HepG2 (cell line): ENCODE measurements around the gene FOSL2. TPM values are rescaled to one million over a fixed set of nuclear protein-coding genes. Genes with fewer than 3 reads are reported as not detected.

Experiments used
- AGO2 ChIP-seq: fragments of 200-400 bp; formaldehyde crosslinking; optimal IDR thresholded peaks from 2 replicates; pipeline ENCODE3; 2017; ENCODE audit warnings: mild to moderate bottlenecking, low read depth, low read length, moderate library complexity
- BHLHE40 ChIP-seq: IDR thresholded peaks from 2 replicates; pipeline ENCODE4 v1.6.1; 2011; ENCODE audit warnings: low read length, improper control_type of control experiment
- CREM ChIP-seq, 2 experiments: sonication (generic) in 1 of 2; formaldehyde crosslinking in 1 of 2; IDR thresholded peaks; 2 replicates each; pipeline versions ENCODE4 v1.4.0 to v1.6.1; 2016 to 2020; ENCODE audit warnings: antibody characterized with exemption in 1 of 2, mild to moderate bottlenecking in 1 of 2, missing genetic modification reagents in 1 of 2
- EED ChIP-seq: sonication (generic); formaldehyde crosslinking; IDR thresholded peaks from 2 replicates; pipeline ENCODE4 v1.5.0; 2020; ENCODE audit warnings: mild to moderate bottlenecking, missing genetic modification reagents
- ELF3 ChIP-seq: IDR thresholded peaks from 2 replicates; pipeline ENCODE4 v1.6.1; 2016; ENCODE audit warnings: missing genetic modification reagents, missing compliant biosample characterization
- FOXA3 ChIP-seq: IDR thresholded peaks from 2 replicates; pipeline ENCODE4 v1.6.1; 2016; ENCODE audit warnings: missing genetic modification reagents, missing compliant biosample characterization
- KDM3A ChIP-seq: IDR thresholded peaks from 2 replicates; pipeline ENCODE4 v1.6.1; 2018; ENCODE audit warnings: low read depth, missing compliant biosample characterization
- KLF11 ChIP-seq: IDR thresholded peaks from 2 replicates; pipeline ENCODE4 v1.6.1; 2016; ENCODE audit warnings: missing compliant biosample characterization
- LRRFIP1 ChIP-seq: sonication (generic); formaldehyde crosslinking; conservative IDR thresholded peaks from 2 replicates; pipeline ENCODE4 v1.4.0; 2020; ENCODE audit warnings: missing genetic modification reagents
- MED13 ChIP-seq: sonication (generic); formaldehyde crosslinking; IDR thresholded peaks from 2 replicates; pipeline ENCODE4 v1.5.0; 2020; ENCODE audit warnings: missing genetic modification reagents
- RBAK ChIP-seq: sonication (generic); formaldehyde crosslinking; IDR thresholded peaks from 2 replicates; pipeline ENCODE4 v1.5.1; 2020; ENCODE audit warnings: mild to moderate bottlenecking, missing genetic modification reagents
- SIX4 ChIP-seq: sonication (generic); formaldehyde crosslinking; IDR thresholded peaks from 2 replicates; pipeline ENCODE4 v1.4.0; 2020; ENCODE audit warnings: missing genetic modification reagents
- SMAD1 ChIP-seq: sonication (generic); formaldehyde crosslinking; IDR thresholded peaks from 2 replicates; pipeline ENCODE4 v1.4.0; 2020; ENCODE audit warnings: missing genetic modification reagents, low read depth, mild to moderate bottlenecking, borderline replicate concordance
- SP4 ChIP-seq: sonication (generic); formaldehyde crosslinking; IDR thresholded peaks from 2 replicates; pipeline ENCODE4 v1.8.1; 2023; ENCODE audit warnings: mild to moderate bottlenecking, missing genetic modification reagents
- ZBTB2 ChIP-seq: sonication (generic); formaldehyde crosslinking; IDR thresholded peaks from 2 replicates; pipeline ENCODE4 v1.8.0; 2022; ENCODE audit warnings: low read depth, missing genetic modification reagents
- ZNF343 ChIP-seq: sonication (generic); formaldehyde crosslinking; IDR thresholded peaks from 2 replicates; pipeline ENCODE4 v1.4.0; 2020; ENCODE audit warnings: mild to moderate bottlenecking, missing genetic modification reagents
- ZNF615 ChIP-seq: sonication (generic); formaldehyde crosslinking; IDR thresholded peaks from 2 replicates; pipeline ENCODE4 v1.5.0; 2020; ENCODE audit warnings: mild to moderate bottlenecking, missing genetic modification reagents, borderline replicate concordance
- ZNF619 ChIP-seq: sonication (generic); formaldehyde crosslinking; IDR thresholded peaks from 2 replicates; pipeline ENCODE4 v1.4.0; 2020; ENCODE audit warnings: mild to moderate bottlenecking, missing genetic modification reagents
- polyA plus RNA-seq, 8 experiments: library from polyadenylated mRNA; depleted of rRNA in 3 of 8; stranded (reverse) in 7 of 8; unstranded in 1 of 8; fragments of >200 nt; fragmentation: Illumina TruSeq in 4 of 8; extraction: Trizol in 4 of 8; gene quantifications; 2 replicates each; pipeline versions ENCODE4 v1.2.1 to v1.2.3, GENCODE V29; 2011 to 2016; ENCODE audit warnings: low read depth in 4 of 8, missing spikeins in 1 of 8, mixed read lengths in 1 of 8; ENCODE audit not compliant: insufficient read depth in 1 of 8
- total RNA-seq, 5 experiments: library from RNA; depleted of rRNA; stranded (reverse); fragments of >200 nt; fragmentation: Illumina TruSeq; extraction: Trizol; gene quantifications; 2 replicates each; pipeline ENCODE4 v1.2.3, GENCODE V29; 2016; ENCODE audit warnings: low read depth in 1 of 5
- TF ChIP-seq, protein P1 (sequence below): sonication (generic); formaldehyde crosslinking; IDR thresholded peaks from 2 replicates; pipeline ENCODE4 v1.9.0; 2021; ENCODE audit warnings: mild to moderate bottlenecking, missing genetic modification reagents
- TF ChIP-seq, protein P2 (sequence below): sonication (generic); formaldehyde crosslinking; IDR thresholded peaks from 2 replicates; pipeline ENCODE4 v1.4.0; 2020; ENCODE audit warnings: missing genetic modification reagents

Gene FOSL2
- total and polyA plus RNA-seq, 2 of the 13 experiments (the other 11 are each of a cell fraction or from before 2014, with no cell fraction given) = 3.4 to 18.1 TPM

DNA sequence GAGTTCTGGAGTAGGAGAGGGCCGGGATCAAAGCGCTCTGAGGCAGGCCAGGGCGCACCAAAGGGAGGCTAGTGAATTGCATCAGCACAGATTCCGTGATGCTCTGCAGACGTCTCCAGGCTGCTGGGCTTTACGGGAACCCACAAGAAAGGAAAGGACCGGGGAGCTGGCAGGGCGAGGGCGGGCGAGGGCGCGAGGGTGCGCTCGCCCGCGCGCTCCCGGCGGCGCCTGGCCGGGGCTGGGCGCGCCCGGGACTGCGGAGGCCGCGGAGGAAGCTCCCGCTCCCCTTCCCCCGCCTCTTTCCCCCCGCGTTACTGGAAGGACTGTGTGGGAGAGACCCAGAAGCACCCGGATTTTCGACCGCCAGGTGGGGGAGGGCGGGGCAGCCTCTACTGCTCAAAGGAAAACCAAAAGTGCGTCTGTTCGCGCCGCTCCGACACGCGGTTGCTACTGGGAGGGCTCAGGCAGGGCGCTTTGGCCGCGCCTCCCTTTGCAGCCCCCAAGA is 2.4 kb upstream of the FOSL2 start (continued):
- TF ChIP-seq ZBTB2 (peak; percentile 62), SMAD1 (CRISPR knock-in tag) (no peak), MED13 (0 out of 2 replicates have a peak, but pooled peaks have one; percentile 19), EED (no peak), FOXA3 (CRISPR knock-in tag) (no peak), AGO2 (no peak), SP4 (no peak), SIX4 (no peak), BHLHE40 (peak; percentile 46; the same call in 1 of the 2 replicates), KLF11 (CRISPR knock-in tag) (no peak), KDM3A (CRISPR knock-in tag) (peak; percentile 25; the same call in 1 of the 2 replicates), ZNF343 (CRISPR knock-in tag) (no peak), LRRFIP1 (CRISPR knock-in tag) (no peak), CREM (IDR thresholded peaks at IDR 0.05) (no peak), CREM (CRISPR knock-in tag; IDR thresholded peaks at IDR 0.05) (no peak), ZNF615 (no peak), RBAK (CRISPR knock-in tag) (no peak), ELF3 (CRISPR knock-in tag) (no peak), ZNF619 (CRISPR knock-in tag) (no peak)
- TF ChIP-seq, protein P1, sequence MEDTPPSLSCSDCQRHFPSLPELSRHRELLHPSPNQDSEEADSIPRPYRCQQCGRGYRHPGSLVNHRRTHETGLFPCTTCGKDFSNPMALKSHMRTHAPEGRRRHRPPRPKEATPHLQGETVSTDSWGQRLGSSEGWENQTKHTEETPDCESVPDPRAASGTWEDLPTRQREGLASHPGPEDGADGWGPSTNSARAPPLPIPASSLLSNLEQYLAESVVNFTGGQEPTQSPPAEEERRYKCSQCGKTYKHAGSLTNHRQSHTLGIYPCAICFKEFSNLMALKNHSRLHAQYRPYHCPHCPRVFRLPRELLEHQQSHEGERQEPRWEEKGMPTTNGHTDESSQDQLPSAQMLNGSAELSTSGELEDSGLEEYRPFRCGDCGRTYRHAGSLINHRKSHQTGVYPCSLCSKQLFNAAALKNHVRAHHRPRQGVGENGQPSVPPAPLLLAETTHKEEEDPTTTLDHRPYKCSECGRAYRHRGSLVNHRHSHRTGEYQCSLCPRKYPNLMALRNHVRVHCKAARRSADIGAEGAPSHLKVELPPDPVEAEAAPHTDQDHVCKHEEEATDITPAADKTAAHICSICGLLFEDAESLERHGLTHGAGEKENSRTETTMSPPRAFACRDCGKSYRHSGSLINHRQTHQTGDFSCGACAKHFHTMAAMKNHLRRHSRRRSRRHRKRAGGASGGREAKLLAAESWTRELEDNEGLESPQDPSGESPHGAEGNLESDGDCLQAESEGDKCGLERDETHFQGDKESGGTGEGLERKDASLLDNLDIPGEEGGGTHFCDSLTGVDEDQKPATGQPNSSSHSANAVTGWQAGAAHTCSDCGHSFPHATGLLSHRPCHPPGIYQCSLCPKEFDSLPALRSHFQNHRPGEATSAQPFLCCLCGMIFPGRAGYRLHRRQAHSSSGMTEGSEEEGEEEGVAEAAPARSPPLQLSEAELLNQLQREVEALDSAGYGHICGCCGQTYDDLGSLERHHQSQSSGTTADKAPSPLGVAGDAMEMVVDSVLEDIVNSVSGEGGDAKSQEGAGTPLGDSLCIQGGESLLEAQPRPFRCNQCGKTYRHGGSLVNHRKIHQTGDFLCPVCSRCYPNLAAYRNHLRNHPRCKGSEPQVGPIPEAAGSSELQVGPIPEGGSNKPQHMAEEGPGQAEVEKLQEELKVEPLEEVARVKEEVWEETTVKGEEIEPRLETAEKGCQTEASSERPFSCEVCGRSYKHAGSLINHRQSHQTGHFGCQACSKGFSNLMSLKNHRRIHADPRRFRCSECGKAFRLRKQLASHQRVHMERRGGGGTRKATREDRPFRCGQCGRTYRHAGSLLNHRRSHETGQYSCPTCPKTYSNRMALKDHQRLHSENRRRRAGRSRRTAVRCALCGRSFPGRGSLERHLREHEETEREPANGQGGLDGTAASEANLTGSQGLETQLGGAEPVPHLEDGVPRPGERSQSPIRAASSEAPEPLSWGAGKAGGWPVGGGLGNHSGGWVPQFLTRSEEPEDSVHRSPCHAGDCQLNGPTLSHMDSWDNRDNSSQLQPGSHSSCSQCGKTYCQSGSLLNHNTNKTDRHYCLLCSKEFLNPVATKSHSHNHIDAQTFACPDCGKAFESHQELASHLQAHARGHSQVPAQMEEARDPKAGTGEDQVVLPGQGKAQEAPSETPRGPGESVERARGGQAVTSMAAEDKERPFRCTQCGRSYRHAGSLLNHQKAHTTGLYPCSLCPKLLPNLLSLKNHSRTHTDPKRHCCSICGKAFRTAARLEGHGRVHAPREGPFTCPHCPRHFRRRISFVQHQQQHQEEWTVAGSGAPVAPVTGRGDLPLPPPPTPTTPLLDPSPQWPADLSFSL = no peak
- TF ChIP-seq, protein P2, sequence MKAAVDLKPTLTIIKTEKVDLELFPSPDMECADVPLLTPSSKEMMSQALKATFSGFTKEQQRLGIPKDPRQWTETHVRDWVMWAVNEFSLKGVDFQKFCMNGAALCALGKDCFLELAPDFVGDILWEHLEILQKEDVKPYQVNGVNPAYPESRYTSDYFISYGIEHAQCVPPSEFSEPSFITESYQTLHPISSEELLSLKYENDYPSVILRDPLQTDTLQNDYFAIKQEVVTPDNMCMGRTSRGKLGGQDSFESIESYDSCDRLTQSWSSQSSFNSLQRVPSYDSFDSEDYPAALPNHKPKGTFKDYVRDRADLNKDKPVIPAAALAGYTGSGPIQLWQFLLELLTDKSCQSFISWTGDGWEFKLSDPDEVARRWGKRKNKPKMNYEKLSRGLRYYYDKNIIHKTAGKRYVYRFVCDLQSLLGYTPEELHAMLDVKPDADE = no peak
